Upper lobe of left lung (tissue), 4 donors: ENCODE data around the gene SUPT6H.

Experiments used
- EP300 ChIP-seq, 4 donors: sonication (generic); formaldehyde crosslinking; IDR thresholded peaks; one replicate each; pipeline ENCODE4 v1.5.1; 2017; ENCODE audit warnings: antibody characterized with exemption in 4 of 4, control low read depth in 2 of 4
- POLR2A ChIP-seq, 4 donors: fragments of 450-650 bp; IDR thresholded peaks; one replicate each; pipeline ENCODE4 v1.5.1; 2016 to 2017; ENCODE audit warnings: antibody characterized with exemption in 4 of 4, mild to moderate bottlenecking in 2 of 4
- POLR2AphosphoS5 ChIP-seq, 2 donors: sonication (generic); formaldehyde crosslinking; IDR thresholded peaks; one replicate each; pipeline ENCODE4 v1.5.1; 2017; ENCODE audit warnings: antibody characterized with exemption in 2 of 2
- TF ChIP-seq, protein P1 (sequence below), 6 experiments: fragments of 450-650 bp in 4 of 6; fragments of 200-600 bp in 2 of 6; sonication (generic) in 2 of 6; IDR thresholded peaks; one replicate each; pipeline ENCODE4 v1.5.1; 2016 to 2019; ENCODE audit warnings: antibody characterized with exemption in 6 of 6

DNA sequence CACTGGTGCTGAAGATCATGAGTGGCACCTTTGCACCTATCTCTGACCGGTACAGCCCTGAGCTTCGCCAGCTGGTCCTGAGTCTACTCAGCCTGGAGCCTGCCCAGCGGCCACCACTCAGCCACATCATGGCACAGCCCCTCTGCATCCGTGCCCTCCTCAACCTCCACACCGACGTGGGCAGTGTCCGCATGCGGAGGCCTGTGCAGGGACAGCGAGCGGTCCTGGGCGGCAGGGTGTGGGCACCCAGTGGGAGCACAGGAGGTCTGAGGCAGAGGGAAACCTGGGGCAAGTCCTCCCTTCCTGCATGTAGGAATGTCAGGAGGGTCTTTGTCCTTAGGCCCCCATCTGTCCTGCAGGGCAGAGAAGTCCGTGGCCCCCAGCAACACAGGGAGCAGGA, 75.3 kb downstream of the SUPT6H start:
- TF ChIP-seq POLR2A (IDR thresholded peaks at IDR 0.05) (no peak), POLR2AphosphoS5 (IDR thresholded peaks at IDR 0.05) (no peak), EP300 (IDR thresholded peaks at IDR 0.05) (no peak)
- TF ChIP-seq, protein P1, sequence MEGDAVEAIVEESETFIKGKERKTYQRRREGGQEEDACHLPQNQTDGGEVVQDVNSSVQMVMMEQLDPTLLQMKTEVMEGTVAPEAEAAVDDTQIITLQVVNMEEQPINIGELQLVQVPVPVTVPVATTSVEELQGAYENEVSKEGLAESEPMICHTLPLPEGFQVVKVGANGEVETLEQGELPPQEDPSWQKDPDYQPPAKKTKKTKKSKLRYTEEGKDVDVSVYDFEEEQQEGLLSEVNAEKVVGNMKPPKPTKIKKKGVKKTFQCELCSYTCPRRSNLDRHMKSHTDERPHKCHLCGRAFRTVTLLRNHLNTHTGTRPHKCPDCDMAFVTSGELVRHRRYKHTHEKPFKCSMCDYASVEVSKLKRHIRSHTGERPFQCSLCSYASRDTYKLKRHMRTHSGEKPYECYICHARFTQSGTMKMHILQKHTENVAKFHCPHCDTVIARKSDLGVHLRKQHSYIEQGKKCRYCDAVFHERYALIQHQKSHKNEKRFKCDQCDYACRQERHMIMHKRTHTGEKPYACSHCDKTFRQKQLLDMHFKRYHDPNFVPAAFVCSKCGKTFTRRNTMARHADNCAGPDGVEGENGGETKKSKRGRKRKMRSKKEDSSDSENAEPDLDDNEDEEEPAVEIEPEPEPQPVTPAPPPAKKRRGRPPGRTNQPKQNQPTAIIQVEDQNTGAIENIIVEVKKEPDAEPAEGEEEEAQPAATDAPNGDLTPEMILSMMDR (IDR thresholded peaks at IDR 0.05) = no peak
